GM18907 (cell line): ENCODE measurements around the gene DTD2.

Experiments used
- ATAC-seq: cut with Tn5 transposase; IDR thresholded peaks from one replicate; pipeline ENCODE4 v1.9.1; 2021; ENCODE audit warnings: mild to moderate bottlenecking, moderate library complexity; ENCODE audit not compliant: unreplicated experiment

Gene DTD2

DNA sequence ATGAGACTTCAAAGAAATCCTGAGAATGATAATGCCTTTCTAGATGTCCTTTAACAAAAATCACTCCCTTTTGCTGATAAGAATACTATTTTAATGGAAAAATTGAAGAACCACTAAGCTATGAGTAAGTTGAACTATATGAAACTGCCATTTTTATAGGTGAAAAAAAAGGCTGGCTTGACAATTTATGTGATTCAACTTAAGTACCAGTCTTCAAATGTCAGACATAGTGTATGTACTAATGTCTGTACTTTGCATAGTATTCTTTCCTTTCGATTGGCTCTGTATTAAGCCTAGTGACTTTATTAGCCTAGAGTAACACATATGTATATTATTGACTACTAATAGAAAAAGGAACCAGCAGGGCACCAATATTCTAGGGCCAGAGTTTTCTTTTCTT, 48.9 kb downstream of the DTD2 start:
- no peak for ATAC-seq

DNA sequence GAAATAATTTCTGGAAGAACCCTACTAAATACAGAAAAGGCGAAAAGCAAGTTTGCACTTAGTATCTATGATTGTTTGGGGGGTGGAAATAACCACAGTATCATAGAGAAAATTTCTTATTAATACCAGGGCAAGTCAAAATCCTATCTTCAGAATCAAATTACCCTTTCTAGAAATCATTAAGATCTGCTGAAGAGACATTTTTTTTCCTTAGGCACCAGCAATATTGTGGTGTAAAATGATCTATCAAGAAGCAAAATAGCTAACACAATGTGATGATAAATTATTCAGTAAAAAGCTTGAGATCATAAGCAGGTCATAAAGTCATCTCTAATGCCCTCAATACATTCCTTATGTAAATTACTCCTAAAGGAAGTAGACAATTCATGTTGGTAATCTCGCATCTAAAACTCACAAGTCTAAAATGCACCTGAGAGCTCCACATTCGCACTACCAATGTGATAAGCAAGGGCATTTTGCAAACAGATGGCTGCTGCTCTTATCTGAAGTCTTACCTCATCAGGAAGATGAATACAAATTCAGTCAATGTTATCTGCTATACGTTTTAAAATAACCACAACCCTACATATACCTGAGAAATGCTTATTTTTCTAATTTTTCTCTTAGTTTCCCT, 51.6 kb downstream of the DTD2 start:
- ATAC-seq, result no peak

DNA sequence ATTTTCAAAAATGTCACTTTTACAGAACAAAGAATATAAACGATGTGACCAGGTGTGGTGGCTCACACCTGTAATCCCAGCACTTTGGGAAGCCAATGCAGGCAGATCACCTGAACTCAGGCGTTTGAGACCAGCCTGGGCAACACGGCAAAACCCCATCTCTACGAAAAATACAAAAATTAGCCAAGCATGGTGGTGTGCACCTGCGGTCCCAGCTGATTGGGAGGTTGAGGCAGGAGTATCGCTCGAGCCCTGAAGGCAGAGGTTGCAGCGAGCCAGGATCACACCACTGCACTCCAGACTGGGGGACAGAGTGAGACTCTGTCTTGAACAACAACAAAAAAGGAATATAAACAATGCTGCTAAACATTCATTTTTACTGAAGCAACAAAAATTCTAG, 52.2 kb downstream of the DTD2 start:
- no peak for ATAC-seq

DNA sequence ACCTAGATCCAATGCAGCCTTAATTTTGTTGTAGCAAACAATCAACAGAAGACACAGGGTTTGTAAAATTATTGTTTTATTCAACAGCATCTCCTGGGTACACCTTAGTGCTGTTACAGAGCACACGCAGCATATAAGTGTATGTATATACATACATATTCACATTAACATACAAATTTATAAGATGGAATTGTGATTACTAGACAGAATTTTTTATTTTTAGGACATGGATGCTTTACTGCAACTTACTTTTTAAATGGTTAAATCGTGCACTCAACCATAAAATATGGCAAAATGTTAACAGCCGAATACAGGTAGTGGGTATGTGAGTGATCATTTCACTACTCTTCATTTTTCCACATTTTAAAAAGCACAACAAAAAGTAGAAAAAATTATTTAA, 53.6 kb downstream of the DTD2 start:
- no peak for ATAC-seq

DNA sequence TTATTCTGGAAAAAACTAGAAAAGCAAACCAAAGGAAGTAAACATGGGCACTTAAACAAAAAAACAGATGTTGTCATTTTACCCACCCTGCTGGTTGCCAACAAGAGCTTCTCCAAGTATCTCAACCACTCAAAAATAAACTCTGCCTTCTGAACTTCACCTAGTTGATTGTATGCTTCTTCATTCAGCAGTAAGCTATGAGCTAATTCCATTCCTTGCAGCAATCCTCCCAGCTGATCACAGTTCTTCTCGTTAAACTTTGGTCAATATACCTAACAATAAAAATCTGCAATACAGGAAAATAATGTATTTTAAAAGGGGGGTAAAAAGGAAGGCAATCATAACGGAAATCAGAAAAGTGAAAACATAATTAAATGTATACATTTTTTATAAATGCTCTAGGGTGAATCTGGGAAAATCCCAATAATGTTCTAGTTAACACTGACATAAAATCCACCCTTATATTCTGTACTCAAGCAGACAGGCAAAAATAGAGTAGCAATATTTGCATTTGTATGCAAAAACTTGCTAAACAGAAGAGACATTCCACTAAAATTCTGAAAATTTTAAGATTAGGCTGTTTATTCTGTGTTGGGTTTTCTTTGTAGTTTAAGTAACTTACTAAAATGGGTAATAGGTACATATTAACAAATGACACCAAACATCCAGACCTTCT, 54.4 kb downstream of the DTD2 start:
- no peak for ATAC-seq

DNA sequence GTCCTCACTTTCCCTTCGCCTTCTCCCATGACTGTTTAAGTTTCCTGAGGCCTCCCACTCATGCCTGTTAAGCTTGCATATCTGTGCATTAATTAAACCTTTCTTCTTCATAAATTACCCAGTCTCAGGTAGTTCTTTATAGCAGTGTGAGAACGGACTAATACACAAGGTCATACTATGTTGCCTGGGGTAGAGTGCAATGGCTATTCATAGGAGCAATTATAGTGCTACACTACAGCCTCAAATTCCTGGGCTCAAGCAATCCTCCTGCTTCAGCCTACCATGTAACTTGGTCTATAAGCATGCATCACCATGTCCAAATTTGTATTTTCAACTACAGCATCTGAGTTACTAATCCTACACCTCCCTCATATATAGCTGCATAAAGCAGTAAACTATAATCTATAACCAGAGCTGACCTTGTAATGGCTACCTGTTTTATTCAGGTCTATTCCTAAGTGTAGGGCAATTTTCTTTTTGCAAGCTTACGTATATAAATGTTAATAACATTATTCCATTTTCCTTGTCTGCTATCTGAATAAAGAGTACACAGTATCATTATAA, 55.9 kb downstream of the DTD2 start:
- ATAC-seq, result no peak

DNA sequence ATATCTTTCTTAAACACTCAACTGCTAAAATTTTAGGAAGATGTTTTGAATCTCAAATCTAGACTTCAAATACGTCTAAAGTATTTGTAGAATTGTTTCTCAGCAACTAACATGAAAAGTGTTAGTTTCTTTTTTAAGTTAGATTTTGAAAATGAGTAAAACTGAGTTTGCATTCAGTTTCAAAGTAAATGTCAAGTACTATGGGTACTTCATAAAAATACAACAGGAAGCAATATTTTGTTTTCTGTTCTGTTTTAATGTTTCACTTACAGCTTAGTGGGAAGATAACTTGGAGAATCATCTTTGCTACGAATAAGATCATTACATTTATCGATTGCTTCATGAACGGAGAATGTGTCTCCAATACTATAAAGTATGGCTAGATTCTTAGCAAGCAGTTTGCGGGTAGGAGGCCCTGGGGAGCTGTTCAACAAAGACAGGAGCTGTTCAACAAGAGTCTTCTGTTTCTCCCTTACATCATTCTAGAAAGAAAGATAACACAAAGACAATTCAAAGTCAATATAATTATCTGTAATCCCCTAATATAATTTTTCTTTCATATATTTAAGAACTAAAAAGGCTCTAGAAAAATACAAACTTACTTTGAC, 57.2 kb downstream of the DTD2 start:
- no peak for ATAC-seq
